Smooth muscle cell (in vitro differentiated cells): ENCODE measurements around the gene GRM7. TPM values are rescaled to one million over a fixed set of nuclear protein-coding genes. Genes with fewer than 3 reads are reported as not detected.

Experiments
- DNase-seq: peaks from one replicate; lab custom pipeline; 2025; ENCODE audit not compliant: unreplicated experiment; lab: John Stamatoyannopoulos, UW
- H2AFZ ChIP-seq: fragments of 200-600 bp; sonication (generic); 2 replicates; pipeline ENCODE4 v1.6.0; 2016; ENCODE audit warnings: antibody characterized with exemption, low read depth, mild to moderate bottlenecking
- H3F3A ChIP-seq: fragments of 200-600 bp; sonication (generic); 2 replicates; pipeline ENCODE4 v1.6.0; 2017; ENCODE audit warnings: antibody characterized with exemption, low read depth
- H3K27ac ChIP-seq: fragments of 200-600 bp; sonication (generic); 2 replicates; pipeline ENCODE4 v1.5.1; 2016; ENCODE audit warnings: low read depth, mild to moderate bottlenecking
- H3K27me3 ChIP-seq: fragments of 200-600 bp; sonication (generic); 2 replicates; pipeline ENCODE4 v1.6.1; 2016; ENCODE audit warnings: low read depth, mild to moderate bottlenecking
- H3K36me3 ChIP-seq: fragments of 200-600 bp; sonication (generic); 2 replicates; pipeline ENCODE4 v1.5.1; 2016; ENCODE audit warnings: low read depth
- H3K4me1 ChIP-seq: fragments of 200-600 bp; sonication (generic); 2 replicates; pipeline ENCODE4 v1.5.1; 2016; ENCODE audit warnings: low read depth
- H3K4me2 ChIP-seq: fragments of 200-600 bp; sonication (generic); 2 replicates; pipeline ENCODE4 v1.6.0; 2016; ENCODE audit warnings: mild to moderate bottlenecking
- H3K4me3 ChIP-seq: fragments of 200-600 bp; sonication (generic); 2 replicates; pipeline ENCODE4 v1.5.1; 2016; ENCODE audit warnings: mild to moderate bottlenecking
- H3K79me2 ChIP-seq: fragments of 200-600 bp; sonication (generic); 2 replicates; pipeline ENCODE4 v1.6.0; 2016; ENCODE audit warnings: low read depth, mild to moderate bottlenecking
- H3K9ac ChIP-seq: fragments of 200-600 bp; sonication (generic); 2 replicates; pipeline ENCODE4 v1.6.0; 2016; ENCODE audit warnings: low read depth
- H3K9me3 ChIP-seq: fragments of 200-600 bp; sonication (generic); replicated peaks from 2 replicates; pipeline ENCODE4 v1.5.1; 2016; ENCODE audit warnings: low read depth
- H4K20me1 ChIP-seq: fragments of 200-600 bp; sonication (generic); 2 replicates; pipeline ENCODE4 v1.6.0; 2016; ENCODE audit warnings: low read depth
- CTCF ChIP-seq: fragments of 200-600 bp; sonication (generic); IDR thresholded peaks from 2 replicates; pipeline ENCODE4 v1.5.1; 2017; ENCODE audit warnings: borderline replicate concordance, mild to moderate bottlenecking, antibody characterized with exemption; ENCODE audit not compliant: insufficient read depth, poor library complexity, severe bottlenecking
- WGBS: methylation state at CpG from one replicate; pipeline ENCODE4 v1.1.7; 2016; ENCODE audit warnings: low lambda C conversion rate; 5-methylcytosine and 5-hydroxymethylcytosine counted together
- polyA plus RNA-seq: library from polyadenylated mRNA; unstranded; fragments of >200 nt; fragmentation: Nextera tagmentation; extraction: Ambion mirVana; gene quantifications from 2 replicates; pipeline ENCODE4 v1.2.1, GENCODE V29; 2016
- total RNA-seq: library from RNA; depleted of rRNA; stranded (reverse); fragments of >200 nt; gene quantifications from 2 replicates; pipeline ENCODE4 v1.2.3, GENCODE V29; 2014

Gene GRM7
- total and polyA plus RNA-seq, 2 experiments from 2014 or later, result not detected

- H3K27ac ChIP-seq, result no peak overlapping the region
- no peaks in the 10 kb centered on the region for H3K4me1 ChIP-seq
- no peak overlapping the region for H3K4me2 ChIP-seq
- H3K79me2 ChIP-seq, result no peaks in the 10 kb centered on the region
- no peaks in the 10 kb centered on the region for H3K36me3 ChIP-seq
- H3K4me3 ChIP-seq, result no peak overlapping the region
- WGBS, result 88% methylated on average over 4 of the region's 4 CpGs
- no peak overlapping the region for H3K9ac ChIP-seq
- H2AFZ ChIP-seq, result no peak overlapping the region
- no peaks in the 10 kb centered on the region for H3F3A ChIP-seq
- TF ChIP-seq CTCF, result no peak
- no peaks in the 10 kb centered on the region for H4K20me1 ChIP-seq
- DNase-seq, result no peak
- no peaks in the 10 kb centered on the region for H3K9me3 ChIP-seq
- no peaks in the 10 kb centered on the region for H3K27me3 ChIP-seq
These were observed 140.5 kb downstream of the GRM7 start for GRCh38 chr3:7001370-7001769.

GRCh38 chr3:7015683-7016440 is 154.9 kb downstream of the GRM7 start:
- no peaks in the 10 kb centered on the region for H3F3A ChIP-seq
- H3K36me3 ChIP-seq, result no peaks in the 10 kb centered on the region

DNA sequence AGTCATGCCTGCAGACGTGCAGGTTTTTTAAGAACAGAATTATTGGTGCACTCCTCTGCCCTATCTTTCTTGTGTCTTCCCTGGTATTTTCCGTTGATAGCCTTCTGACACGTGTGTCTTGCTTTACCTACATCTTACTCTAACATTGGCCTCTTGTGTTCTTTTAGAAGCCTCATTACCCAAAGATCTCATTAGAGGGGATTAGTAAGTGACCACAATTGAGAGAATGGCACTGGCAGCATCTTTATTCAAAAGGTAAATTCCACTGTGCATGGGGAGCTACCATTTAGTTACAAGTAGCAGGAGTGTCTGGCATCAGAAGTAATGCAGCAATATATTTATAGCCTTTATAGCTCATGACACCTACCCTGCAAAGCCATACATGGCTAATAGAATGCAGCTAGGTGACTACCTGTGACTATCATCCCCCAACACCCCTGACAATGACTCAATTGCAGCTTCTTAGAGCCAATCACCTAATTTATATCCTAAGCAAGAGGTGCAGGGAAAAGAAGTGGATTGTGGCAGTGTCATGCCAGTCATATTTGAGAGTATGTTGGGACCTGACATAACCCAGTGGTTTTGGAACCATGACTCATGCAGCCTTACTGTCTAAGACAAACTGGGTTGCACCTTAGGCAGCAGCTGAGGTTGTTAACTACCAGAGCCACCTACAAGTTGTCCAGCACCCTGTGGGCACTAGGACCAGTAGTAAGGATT is 164.8 kb downstream of the GRM7 start:
- 50% methylated on average over 3 of the region's 3 CpGs for WGBS
- Histone ChIP-seq H3K4me2 (no peak overlapping the region), H3K4me3 (no peak overlapping the region), H3K27me3 (no peaks in the 10 kb centered on the region), H3K9me3 (no peaks in the 10 kb centered on the region), H3K4me1 (no peaks in the 10 kb centered on the region), H3K9ac (no peak overlapping the region), H4K20me1 (no peaks in the 10 kb centered on the region), H3F3A (no peaks in the 10 kb centered on the region), H3K27ac (no peak overlapping the region), H3K36me3 (no peaks in the 10 kb centered on the region), H3K79me2 (no peaks in the 10 kb centered on the region), H2AFZ (no peak overlapping the region)
- TF ChIP-seq CTCF, result no peak
- no peak for DNase-seq

More at GRCh38 chr3:7015683-7016440, 154.9 kb downstream of the GRM7 start:
- DNase-seq, result no peak
- no peak overlapping the region for H3K9ac ChIP-seq
- H2AFZ ChIP-seq, result no peak overlapping the region
- no peaks in the 10 kb centered on the region for H3K9me3 ChIP-seq
- H3K27ac ChIP-seq, result no peak overlapping the region
- H3K27me3 ChIP-seq, result no peaks in the 10 kb centered on the region
- TF ChIP-seq CTCF, result no peak
- no peaks in the 10 kb centered on the region for H3K79me2 ChIP-seq
- WGBS, result 75% methylated on average over 5 of the region's 5 CpGs
- H3K4me3 ChIP-seq, result no peak overlapping the region
- no peak overlapping the region for H3K4me2 ChIP-seq
- no peaks in the 10 kb centered on the region for H4K20me1 ChIP-seq
- no peaks in the 10 kb centered on the region for H3K4me1 ChIP-seq
